Measurements from ENCODE around the gene ADAM10. TPM values are rescaled to one million over a fixed set of nuclear protein-coding genes. Genes with fewer than 3 reads are reported as not detected.

Gene ADAM10
- polyA plus RNA-seq, 1 donor (not counting 4 experiments of a cell fraction or from before 2014, with no cell fraction given), result 198 TPM

DNA sequence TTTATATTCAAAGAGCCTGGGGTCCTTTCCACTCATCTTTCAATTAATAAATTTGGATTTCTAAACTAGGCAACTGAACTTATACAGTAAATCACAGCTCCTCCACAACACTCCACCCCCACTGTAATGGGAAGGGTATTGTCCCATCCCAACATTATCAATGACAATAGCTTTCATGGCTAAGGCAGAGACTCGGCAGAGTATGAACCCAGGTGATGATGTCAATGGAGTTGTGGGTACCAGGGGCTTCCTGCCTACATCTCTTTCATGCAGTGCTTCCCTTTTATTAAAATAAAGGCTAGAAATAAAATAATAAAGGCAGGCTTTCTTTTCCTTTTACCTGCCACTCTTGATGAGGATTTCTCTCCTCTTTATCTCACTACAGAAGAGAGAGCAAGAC is 109.5 kb downstream of the ADAM10 start:
- no peaks in the 10 kb centered on the region for H3K4me1 ChIP-seq (ENCODE audit: control insufficient read depth, extremely low read depth, insufficient read depth, low read length)
- no peaks in the 10 kb centered on the region for H4K20me1 ChIP-seq (ENCODE audit: control insufficient read depth, extremely low read depth, insufficient read depth, low read length)
- TF ChIP-seq EZH2 (IDR thresholded peaks at IDR 0.05; ENCODE audit: low read length), result no peak
- TF ChIP-seq, protein P1, sequence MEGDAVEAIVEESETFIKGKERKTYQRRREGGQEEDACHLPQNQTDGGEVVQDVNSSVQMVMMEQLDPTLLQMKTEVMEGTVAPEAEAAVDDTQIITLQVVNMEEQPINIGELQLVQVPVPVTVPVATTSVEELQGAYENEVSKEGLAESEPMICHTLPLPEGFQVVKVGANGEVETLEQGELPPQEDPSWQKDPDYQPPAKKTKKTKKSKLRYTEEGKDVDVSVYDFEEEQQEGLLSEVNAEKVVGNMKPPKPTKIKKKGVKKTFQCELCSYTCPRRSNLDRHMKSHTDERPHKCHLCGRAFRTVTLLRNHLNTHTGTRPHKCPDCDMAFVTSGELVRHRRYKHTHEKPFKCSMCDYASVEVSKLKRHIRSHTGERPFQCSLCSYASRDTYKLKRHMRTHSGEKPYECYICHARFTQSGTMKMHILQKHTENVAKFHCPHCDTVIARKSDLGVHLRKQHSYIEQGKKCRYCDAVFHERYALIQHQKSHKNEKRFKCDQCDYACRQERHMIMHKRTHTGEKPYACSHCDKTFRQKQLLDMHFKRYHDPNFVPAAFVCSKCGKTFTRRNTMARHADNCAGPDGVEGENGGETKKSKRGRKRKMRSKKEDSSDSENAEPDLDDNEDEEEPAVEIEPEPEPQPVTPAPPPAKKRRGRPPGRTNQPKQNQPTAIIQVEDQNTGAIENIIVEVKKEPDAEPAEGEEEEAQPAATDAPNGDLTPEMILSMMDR (optimal IDR thresholded peaks at IDR 0.05 in 1 of 3, IDR thresholded peaks at IDR 0.05 in 1 of 3, conservative IDR thresholded peaks at IDR 0.05 in 1 of 3; ENCODE audit: extremely low read depth in 1 of 3, insufficient read depth in 2 of 3, low read length in 3 of 3), result no peak
- H3K79me2 ChIP-seq (ENCODE audit: control insufficient read depth, insufficient read depth, low read length), result no peaks in the 10 kb centered on the region
- DNase-seq (ENCODE audit: low read depth, low spot score) (no peak), FAIRE-seq (no peak)
- H3K9me1 ChIP-seq (ENCODE audit: control insufficient read depth, extremely low read depth, insufficient read depth, low read length), result no peaks in the 10 kb centered on the region
- dilution Hi-C loops (cut with MboI; ENCODE audit: extremely low pct_ligation_motif_present, low sequenced_read_pairs), result no loop called here
- H3K9ac ChIP-seq (ENCODE audit: control insufficient read depth, extremely low read depth, insufficient read depth, low read length), result no peak overlapping the region
- no peak overlapping the region for H3K4me3 ChIP-seq (ENCODE audit: control insufficient read depth in 2 of 3, extremely low read depth in 1 of 3, insufficient read depth in 2 of 3, low read depth in 1 of 3, low read length in 3 of 3)
- no peaks in the 10 kb centered on the region for H3K9me3 ChIP-seq (ENCODE audit: control insufficient read depth, low read depth, low read length)
- no peak overlapping the region for H3K4me2 ChIP-seq (ENCODE audit: control insufficient read depth, extremely low read depth, insufficient read depth, low read depth, low read length)
- no peaks in the 10 kb centered on the region for H3K27me3 ChIP-seq (ENCODE audit: control insufficient read depth, extremely low read depth, insufficient read depth, low read length)
- peaks cover 0 to 8% of the 10 kb centered on the region in 2 experiments for H3K36me3 ChIP-seq (ENCODE audit: control insufficient read depth in 2 of 2, extremely low read depth in 1 of 2, insufficient read depth in 2 of 2, low read length in 2 of 2)
- H2AFZ ChIP-seq (ENCODE audit: control insufficient read depth, low read length), result no peak overlapping the region
- no peak overlapping the region for H3K27ac ChIP-seq (ENCODE audit: control insufficient read depth, insufficient read depth, low read length)

DNA sequence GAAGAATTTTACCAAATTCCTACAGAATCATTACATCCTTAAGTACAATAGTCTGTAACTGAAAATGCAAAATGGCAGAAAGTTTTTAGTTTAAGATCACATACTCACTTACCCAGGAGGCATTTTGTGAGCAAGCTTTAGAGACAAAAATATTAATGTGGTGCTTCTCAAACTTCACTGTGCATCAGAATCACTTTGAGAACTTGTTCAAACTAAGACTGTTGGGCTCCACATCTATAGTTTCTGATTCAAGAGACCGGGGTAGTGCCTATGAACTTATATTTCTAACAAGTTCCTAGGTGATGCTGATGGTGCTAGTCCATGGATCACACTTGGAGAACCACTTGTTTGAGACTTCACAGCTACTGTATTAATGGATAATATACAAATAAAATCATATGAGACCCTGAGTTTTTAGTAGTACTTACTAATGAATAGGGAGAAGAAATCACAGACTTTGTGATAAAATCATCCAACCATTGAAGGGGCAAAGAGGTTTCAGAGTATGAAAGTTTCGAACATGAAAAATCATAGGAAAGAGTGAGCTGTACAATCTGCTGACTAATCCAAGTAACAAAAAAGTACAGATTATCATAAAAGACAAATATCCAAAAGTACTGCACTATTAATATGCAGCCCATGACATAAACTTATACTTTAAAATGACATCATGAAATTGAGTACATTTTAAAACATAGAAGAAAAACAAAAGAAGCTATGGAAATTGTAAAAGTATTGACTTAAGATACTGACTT is 110.3 kb downstream of the ADAM10 start:
- H3K4me2 ChIP-seq (ENCODE audit: control insufficient read depth, extremely low read depth, insufficient read depth, low read depth, low read length), result no peak overlapping the region
- no peaks in the 10 kb centered on the region for H4K20me1 ChIP-seq (ENCODE audit: control insufficient read depth, extremely low read depth, insufficient read depth, low read length)
- no peak overlapping the region for H3K4me3 ChIP-seq (ENCODE audit: control insufficient read depth in 2 of 3, extremely low read depth in 1 of 3, insufficient read depth in 2 of 3, low read depth in 1 of 3, low read length in 3 of 3)
- no peak overlapping the region for H2AFZ ChIP-seq (ENCODE audit: control insufficient read depth, low read length)
- DNase-seq (ENCODE audit: low read depth, low spot score), result no peak
- no peaks in the 10 kb centered on the region for H3K9me1 ChIP-seq (ENCODE audit: control insufficient read depth, extremely low read depth, insufficient read depth, low read length)
- no peaks in the 10 kb centered on the region for H3K9me3 ChIP-seq (ENCODE audit: control insufficient read depth, low read depth, low read length)
- H3K79me2 ChIP-seq (ENCODE audit: control insufficient read depth, insufficient read depth, low read length), result no peaks in the 10 kb centered on the region
- dilution Hi-C loops (cut with MboI; ENCODE audit: extremely low pct_ligation_motif_present, low sequenced_read_pairs), result no loop called here
- TF ChIP-seq, protein P1 (optimal IDR thresholded peaks at IDR 0.05 in 1 of 3, IDR thresholded peaks at IDR 0.05 in 1 of 3, conservative IDR thresholded peaks at IDR 0.05 in 1 of 3; ENCODE audit: extremely low read depth in 1 of 3, insufficient read depth in 2 of 3, low read length in 3 of 3), result no peak
- no peak overlapping the region for H3K9ac ChIP-seq (ENCODE audit: control insufficient read depth, extremely low read depth, insufficient read depth, low read length)
- FAIRE-seq, result no peak
- no peaks in the 10 kb centered on the region for H3K27me3 ChIP-seq (ENCODE audit: control insufficient read depth, extremely low read depth, insufficient read depth, low read length)
- no peaks in the 10 kb centered on the region for H3K4me1 ChIP-seq (ENCODE audit: control insufficient read depth, extremely low read depth, insufficient read depth, low read length)
- H3K36me3 ChIP-seq (ENCODE audit: control insufficient read depth in 2 of 2, extremely low read depth in 1 of 2, insufficient read depth in 2 of 2, low read length in 2 of 2), result peaks cover 0 to 8% of the 10 kb centered on the region in 2 experiments
- no peak overlapping the region for H3K27ac ChIP-seq (ENCODE audit: control insufficient read depth, insufficient read depth, low read length)
